ENCODE measurements around the gene PHF24.

DNA sequence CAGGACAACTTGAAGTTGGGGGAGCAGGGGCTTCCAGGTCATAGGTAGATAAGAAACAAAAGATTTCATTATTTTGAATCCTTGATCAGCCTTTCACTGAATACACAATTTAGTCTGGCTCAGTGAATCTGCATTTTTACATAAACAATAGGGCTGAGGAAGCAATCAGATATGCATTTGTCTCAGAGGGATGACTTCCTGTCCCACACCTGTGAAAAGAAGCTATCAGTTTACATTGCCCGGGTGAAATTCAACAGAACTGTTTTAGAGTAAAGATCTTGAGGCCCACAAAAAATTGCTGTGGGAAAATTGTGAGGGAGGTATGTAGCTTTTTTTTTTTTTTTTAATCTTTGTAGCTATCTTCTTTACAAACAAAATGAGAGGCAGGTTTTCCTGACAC lies 69.8 kb downstream of the PHF24 start:
- no peak for TF ChIP-seq TAF1 (IDR thresholded peaks at IDR 0.05; ENCODE audit: borderline replicate concordance, low read depth, low read length)
- TF ChIP-seq, protein P1, sequence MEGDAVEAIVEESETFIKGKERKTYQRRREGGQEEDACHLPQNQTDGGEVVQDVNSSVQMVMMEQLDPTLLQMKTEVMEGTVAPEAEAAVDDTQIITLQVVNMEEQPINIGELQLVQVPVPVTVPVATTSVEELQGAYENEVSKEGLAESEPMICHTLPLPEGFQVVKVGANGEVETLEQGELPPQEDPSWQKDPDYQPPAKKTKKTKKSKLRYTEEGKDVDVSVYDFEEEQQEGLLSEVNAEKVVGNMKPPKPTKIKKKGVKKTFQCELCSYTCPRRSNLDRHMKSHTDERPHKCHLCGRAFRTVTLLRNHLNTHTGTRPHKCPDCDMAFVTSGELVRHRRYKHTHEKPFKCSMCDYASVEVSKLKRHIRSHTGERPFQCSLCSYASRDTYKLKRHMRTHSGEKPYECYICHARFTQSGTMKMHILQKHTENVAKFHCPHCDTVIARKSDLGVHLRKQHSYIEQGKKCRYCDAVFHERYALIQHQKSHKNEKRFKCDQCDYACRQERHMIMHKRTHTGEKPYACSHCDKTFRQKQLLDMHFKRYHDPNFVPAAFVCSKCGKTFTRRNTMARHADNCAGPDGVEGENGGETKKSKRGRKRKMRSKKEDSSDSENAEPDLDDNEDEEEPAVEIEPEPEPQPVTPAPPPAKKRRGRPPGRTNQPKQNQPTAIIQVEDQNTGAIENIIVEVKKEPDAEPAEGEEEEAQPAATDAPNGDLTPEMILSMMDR (IDR thresholded peaks at IDR 0.05 in 2 of 3, conservative IDR thresholded peaks at IDR 0.05 in 1 of 3; ENCODE audit: control insufficient read depth in 2 of 3, extremely low read depth in 1 of 3, insufficient read depth in 1 of 3, low read depth in 3 of 3, low read length in 3 of 3), result no peak
- TF ChIP-seq CEBPB (IDR thresholded peaks at IDR 0.05; ENCODE audit: borderline replicate concordance in 1 of 2, low read depth in 2 of 2, low read length in 2 of 2), result no peak
- TF ChIP-seq YY1 (IDR thresholded peaks at IDR 0.05; ENCODE audit: low read depth, low read length), result no peak
